GM12801 (cell line): ENCODE data around the gene ULBP1.

Experiments used
- TF ChIP-seq, protein P1 (sequence below): IDR thresholded peaks from one replicate; pipeline ENCODE4 v1.5.1; 2011; ENCODE audit warnings: control low read depth; ENCODE audit not compliant: insufficient read length; ENCODE audit errors: extremely low read depth

Gene ULBP1

DNA sequence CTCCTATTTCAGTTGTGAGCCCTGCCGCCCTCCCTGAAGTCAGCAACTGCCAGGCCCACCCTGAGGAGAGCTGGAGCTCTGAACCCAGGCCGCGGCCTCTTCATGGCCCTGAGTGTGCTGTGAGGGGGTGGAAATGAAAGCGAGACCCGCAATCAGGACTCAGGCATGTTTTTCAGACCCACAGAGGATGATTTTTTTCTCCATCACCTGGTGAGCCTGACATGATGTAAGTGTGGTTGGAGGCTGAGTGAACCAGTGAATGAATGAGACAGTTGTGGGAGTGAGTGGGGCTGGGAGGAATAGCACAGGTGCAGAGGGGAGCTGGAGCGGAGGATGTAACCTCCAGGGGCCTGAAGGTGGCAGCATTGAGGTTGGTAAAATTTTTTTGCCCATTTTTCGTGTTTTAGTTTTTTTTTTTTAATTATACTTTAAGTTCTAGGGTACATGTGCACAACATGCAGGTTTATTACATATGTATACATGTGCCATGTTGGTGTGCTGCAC lies 43.3 kb downstream of the ULBP1 start:
- TF ChIP-seq, protein P1, sequence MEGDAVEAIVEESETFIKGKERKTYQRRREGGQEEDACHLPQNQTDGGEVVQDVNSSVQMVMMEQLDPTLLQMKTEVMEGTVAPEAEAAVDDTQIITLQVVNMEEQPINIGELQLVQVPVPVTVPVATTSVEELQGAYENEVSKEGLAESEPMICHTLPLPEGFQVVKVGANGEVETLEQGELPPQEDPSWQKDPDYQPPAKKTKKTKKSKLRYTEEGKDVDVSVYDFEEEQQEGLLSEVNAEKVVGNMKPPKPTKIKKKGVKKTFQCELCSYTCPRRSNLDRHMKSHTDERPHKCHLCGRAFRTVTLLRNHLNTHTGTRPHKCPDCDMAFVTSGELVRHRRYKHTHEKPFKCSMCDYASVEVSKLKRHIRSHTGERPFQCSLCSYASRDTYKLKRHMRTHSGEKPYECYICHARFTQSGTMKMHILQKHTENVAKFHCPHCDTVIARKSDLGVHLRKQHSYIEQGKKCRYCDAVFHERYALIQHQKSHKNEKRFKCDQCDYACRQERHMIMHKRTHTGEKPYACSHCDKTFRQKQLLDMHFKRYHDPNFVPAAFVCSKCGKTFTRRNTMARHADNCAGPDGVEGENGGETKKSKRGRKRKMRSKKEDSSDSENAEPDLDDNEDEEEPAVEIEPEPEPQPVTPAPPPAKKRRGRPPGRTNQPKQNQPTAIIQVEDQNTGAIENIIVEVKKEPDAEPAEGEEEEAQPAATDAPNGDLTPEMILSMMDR: no peak

DNA sequence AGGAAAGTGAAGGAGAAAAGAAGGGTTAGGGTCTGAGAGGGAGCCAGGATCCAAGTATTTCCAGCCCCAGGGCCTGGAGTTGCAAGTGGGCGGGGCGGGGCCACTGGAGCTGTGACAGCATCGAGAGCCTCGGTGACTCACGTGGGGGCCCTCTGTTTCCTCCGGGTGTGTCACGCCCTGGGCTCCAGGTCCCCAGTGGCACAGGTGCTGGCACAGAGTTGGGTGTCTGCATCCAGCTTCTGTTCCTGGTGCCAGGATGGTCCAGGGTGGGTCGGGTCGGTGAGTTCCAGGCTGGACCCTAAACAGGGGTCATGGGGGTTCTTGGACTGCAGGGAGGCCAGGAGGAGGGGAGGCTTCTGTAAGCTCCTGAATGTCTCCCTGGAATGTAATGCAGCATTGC lies 44.8 kb downstream of the ULBP1 start:
- TF ChIP-seq, protein P1: no peak

DNA sequence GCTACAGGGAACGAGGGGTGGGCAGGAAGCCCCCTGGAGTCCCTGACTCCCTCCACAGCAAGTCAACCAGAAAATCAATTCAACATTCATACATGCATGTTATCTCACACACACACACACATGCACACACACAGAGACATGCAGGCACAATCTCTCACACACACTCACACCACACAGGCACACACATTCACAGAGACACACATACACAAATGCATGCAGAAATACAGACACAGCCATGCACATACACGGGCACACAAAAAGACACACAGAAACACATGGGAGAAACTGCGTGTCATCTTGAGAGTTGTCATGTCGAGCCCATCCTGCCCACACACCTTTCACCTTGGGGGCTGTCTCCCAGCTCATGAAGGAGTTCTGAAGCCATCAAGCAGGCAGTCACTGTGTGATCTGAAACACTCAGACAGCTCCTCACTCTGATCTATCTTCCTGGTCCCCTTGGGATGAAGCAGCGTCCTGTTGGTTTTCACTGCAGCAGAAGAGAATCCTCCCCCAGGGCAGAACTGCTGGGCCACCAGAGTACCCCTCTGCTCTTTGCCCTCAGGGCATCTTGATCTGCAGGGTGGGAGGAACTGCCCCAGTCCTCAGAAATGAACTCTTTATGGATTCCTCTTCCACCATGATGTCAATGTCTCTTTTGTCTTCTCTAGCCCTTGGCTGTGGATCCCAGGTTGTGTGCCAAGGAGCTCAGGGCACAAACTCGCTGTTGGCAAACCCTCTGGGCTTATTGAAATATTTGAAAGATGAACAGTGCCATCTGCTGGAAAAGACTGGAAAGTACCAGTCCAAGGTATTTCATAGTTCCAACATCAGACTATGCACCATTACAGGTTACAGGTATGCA lies 52.8 kb downstream of the ULBP1 start:
- TF ChIP-seq, protein P1: no peak

GRCh38 chr6:150018846-150019580 lies 55.3 kb downstream of the ULBP1 start:
- TF ChIP-seq, protein P1: no peak
